Thyroid gland (tissue), 4 donors: Measurements from ENCODE around the gene FAM13C.

Source experiments
- POLR2A ChIP-seq, 2 donors: fragments of 450-650 bp; IDR thresholded peaks; one replicate each; pipeline ENCODE4 v1.6.1; 2017; ENCODE audit warnings: antibody characterized with exemption in 2 of 2, mild to moderate bottlenecking in 2 of 2, moderate library complexity in 1 of 2
- TF ChIP-seq, protein P1 (sequence below), 6 experiments: fragments of 200-600 bp in 3 of 6; fragments of 450-650 bp in 3 of 6; sonication (generic) in 3 of 6; IDR thresholded peaks; one replicate each; pipeline ENCODE4 v1.5.1; 2016 to 2019; ENCODE audit warnings: antibody characterized with exemption in 6 of 6, mild to moderate bottlenecking in 2 of 6, inconsistent platforms in 1 of 6, moderate library complexity in 1 of 6

DNA sequence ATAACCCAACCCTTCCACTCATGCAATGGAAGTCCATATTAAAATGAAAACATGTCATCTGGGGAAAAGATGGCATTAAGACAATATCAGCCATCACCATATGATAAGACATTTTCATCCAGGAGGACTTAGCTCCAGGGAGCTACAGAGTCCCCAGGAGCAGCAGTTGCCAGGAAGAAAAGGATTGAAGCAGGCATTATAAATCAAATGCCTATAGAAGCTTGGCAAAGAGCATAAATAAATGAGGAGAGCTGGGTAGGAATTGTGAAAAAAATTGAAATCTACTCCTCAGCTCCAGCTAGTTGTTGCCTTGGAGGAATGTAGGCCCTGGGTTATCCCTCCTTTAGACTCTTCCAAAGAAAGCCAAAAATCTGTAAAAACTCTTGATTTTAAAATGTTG lies 42.5 kb downstream of the FAM13C start:
- TF ChIP-seq, protein P1, sequence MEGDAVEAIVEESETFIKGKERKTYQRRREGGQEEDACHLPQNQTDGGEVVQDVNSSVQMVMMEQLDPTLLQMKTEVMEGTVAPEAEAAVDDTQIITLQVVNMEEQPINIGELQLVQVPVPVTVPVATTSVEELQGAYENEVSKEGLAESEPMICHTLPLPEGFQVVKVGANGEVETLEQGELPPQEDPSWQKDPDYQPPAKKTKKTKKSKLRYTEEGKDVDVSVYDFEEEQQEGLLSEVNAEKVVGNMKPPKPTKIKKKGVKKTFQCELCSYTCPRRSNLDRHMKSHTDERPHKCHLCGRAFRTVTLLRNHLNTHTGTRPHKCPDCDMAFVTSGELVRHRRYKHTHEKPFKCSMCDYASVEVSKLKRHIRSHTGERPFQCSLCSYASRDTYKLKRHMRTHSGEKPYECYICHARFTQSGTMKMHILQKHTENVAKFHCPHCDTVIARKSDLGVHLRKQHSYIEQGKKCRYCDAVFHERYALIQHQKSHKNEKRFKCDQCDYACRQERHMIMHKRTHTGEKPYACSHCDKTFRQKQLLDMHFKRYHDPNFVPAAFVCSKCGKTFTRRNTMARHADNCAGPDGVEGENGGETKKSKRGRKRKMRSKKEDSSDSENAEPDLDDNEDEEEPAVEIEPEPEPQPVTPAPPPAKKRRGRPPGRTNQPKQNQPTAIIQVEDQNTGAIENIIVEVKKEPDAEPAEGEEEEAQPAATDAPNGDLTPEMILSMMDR (IDR thresholded peaks at IDR 0.05) = no peak
- TF ChIP-seq POLR2A (IDR thresholded peaks at IDR 0.05) = no peak
